ENCODE results near the gene SH3BP1.
"Not testable (repeated sequence)": the region's sequence is repeated elsewhere in the genome, so short reads cannot be mapped to it uniquely, and the experiment has no call there.

SH3BP1 gene

DNA sequence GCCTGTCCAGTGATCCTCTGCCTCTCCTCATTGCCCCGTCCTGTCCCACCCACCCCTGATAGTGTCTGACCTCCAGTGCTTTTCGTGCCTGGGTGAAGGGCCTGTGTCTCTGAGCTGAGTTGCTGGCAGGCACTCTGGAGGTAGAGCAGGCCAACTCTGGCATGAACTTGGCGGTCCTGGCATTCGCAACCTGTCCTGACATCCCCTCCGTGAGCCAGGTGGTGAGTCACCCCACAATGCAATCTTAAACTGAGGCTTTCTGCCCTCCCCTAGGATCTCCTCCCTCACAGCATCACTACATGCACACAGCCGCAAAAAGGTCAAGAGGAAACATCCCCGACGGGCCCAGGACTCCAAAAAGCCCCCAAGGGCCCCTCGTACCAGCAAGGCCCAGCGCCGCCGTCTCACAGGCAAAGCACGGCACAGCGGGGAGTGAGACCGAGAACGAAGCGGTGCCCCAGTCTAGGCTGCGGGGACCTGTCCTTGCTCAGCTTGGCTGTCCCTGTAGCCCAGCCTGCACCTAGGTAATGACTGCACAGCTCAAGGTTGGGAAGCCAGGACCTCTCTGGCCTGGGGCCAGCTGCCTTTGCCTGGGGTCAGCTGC is 51.5 kb downstream of the SH3BP1 start:
- Histone ChIP-seq H3F3A (ENCODE audit: control insufficient read depth, insufficient read depth) (peaks cover 7% of the 10 kb centered on the region; the same call in 1 of the 2 replicates), H3K4me3 (ENCODE audit: low read length) (no peak overlapping the region), H4K20me1 (ENCODE audit: control insufficient read depth, insufficient read depth, low read depth, low read length) (no peaks in the 10 kb centered on the region), H3K4me2 (ENCODE audit: low read length) (no peak overlapping the region), H3K4me1 (ENCODE audit: control insufficient read depth, low read length) (peaks cover 9% of the 10 kb centered on the region), H3K36me3 (ENCODE audit: control insufficient read depth, low read length) (peaks cover 55% of the 10 kb centered on the region), H3K27me3 (ENCODE audit: control insufficient read depth, low read length) (no peaks in the 10 kb centered on the region), H3K9me3 (ENCODE audit: control insufficient read depth, insufficient read depth, low read length) (no peaks in the 10 kb centered on the region), H3K79me2 (ENCODE audit: control insufficient read depth, low read length) (peaks cover 30% of the 10 kb centered on the region), H3K9me2 (replicated peaks; ENCODE audit: control insufficient read depth, low read length) (no peaks in the 10 kb centered on the region), H3K27ac (ENCODE audit: low read depth, low read length) (no peak overlapping the region)
- TF ChIP-seq, protein P1, sequence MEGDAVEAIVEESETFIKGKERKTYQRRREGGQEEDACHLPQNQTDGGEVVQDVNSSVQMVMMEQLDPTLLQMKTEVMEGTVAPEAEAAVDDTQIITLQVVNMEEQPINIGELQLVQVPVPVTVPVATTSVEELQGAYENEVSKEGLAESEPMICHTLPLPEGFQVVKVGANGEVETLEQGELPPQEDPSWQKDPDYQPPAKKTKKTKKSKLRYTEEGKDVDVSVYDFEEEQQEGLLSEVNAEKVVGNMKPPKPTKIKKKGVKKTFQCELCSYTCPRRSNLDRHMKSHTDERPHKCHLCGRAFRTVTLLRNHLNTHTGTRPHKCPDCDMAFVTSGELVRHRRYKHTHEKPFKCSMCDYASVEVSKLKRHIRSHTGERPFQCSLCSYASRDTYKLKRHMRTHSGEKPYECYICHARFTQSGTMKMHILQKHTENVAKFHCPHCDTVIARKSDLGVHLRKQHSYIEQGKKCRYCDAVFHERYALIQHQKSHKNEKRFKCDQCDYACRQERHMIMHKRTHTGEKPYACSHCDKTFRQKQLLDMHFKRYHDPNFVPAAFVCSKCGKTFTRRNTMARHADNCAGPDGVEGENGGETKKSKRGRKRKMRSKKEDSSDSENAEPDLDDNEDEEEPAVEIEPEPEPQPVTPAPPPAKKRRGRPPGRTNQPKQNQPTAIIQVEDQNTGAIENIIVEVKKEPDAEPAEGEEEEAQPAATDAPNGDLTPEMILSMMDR (IDR thresholded peaks at IDR 0.05; ENCODE audit: low read depth, low read length, poor library complexity, severe bottlenecking): no peak
- no peak for TF ChIP-seq EZH2phosphoT487 (IDR thresholded peaks at IDR 0.05; ENCODE audit: borderline replicate concordance, low read length)

DNA sequence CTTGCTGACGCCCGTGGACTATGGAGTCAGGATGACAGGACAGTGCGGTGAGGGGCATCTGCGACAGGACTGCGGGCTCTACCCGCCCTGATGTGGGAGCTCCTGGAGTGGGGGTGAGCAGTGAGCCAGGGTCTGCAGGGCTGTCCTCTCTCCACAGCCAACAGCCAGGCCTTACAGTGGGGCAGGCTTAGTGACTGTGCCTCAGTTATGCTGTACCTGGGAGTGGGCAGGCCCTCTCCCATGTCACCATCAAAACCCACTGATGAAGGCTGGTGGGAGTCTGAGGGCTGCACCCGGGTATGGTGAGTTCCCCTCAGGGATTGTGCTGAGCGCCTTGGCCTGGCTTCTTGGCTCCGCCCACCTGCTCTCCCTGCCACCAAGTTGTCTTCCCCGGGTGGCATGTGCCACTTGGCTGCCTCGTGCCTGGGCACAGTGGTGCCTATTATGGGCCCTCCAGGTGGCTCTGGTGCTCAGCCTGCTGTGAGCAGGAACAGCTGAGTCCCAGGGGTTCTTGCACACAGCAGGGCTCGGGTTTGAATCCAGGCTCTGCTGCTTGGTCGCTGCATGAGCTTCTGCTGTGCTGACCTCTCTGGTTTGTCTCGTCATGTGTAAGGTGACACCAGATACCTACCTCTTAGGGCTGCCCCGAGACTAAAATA is 53.3 kb downstream of the SH3BP1 start:
- Histone ChIP-seq H3K27me3 (ENCODE audit: control insufficient read depth, low read length) (no peaks in the 10 kb centered on the region), H3K27ac (ENCODE audit: low read depth, low read length) (no peak overlapping the region), H3F3A (ENCODE audit: control insufficient read depth, insufficient read depth) (peaks cover 9% of the 10 kb centered on the region; the same call in 1 of the 2 replicates), H3K4me3 (ENCODE audit: low read length) (no peak overlapping the region), H3K4me1 (ENCODE audit: control insufficient read depth, low read length) (peaks cover 15% of the 10 kb centered on the region), H3K9me2 (replicated peaks; ENCODE audit: control insufficient read depth, low read length) (no peaks in the 10 kb centered on the region), H3K79me2 (ENCODE audit: control insufficient read depth, low read length) (peaks cover 14% of the 10 kb centered on the region), H3K4me2 (ENCODE audit: low read length) (no peak overlapping the region), H3K9me3 (ENCODE audit: control insufficient read depth, insufficient read depth, low read length) (no peaks in the 10 kb centered on the region), H3K36me3 (ENCODE audit: control insufficient read depth, low read length) (peaks cover 46% of the 10 kb centered on the region), H4K20me1 (ENCODE audit: control insufficient read depth, insufficient read depth, low read depth, low read length) (no peaks in the 10 kb centered on the region)
- TF ChIP-seq EZH2phosphoT487 (IDR thresholded peaks at IDR 0.05; ENCODE audit: borderline replicate concordance, low read length): no peak
- TF ChIP-seq, protein P1 (IDR thresholded peaks at IDR 0.05; ENCODE audit: low read depth, low read length, poor library complexity, severe bottlenecking): no peak

DNA sequence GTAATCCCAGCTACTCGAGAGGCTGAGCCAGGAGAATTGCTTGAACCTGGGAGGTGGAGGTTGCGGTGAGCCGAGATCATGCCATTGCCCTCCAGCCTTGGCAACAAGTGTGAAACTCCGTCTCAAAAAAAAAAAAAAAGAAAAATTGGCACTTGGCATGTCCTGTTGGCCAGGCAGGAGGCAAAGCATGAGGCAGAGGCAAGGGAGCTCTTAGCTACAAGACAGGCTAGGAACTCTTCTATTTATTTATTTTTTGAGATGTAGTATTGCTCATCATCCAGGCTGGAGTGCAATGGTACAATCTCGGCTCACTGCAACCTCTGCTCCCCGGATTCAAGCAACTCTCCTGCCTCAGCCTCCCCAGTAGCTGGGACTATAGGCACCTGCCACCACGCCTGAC is 54.7 kb downstream of the SH3BP1 start:
- not testable (repeated sequence) for H3F3A ChIP-seq (ENCODE audit: control insufficient read depth, insufficient read depth); H3K4me2 ChIP-seq (ENCODE audit: low read length); H3K9me3 ChIP-seq (ENCODE audit: control insufficient read depth, insufficient read depth, low read length); H3K27me3 ChIP-seq (ENCODE audit: control insufficient read depth, low read length); H3K79me2 ChIP-seq (ENCODE audit: control insufficient read depth, low read length); H3K4me3 ChIP-seq (ENCODE audit: low read length); H3K9me2 ChIP-seq (replicated peaks; ENCODE audit: control insufficient read depth, low read length); H4K20me1 ChIP-seq (ENCODE audit: control insufficient read depth, insufficient read depth, low read depth, low read length); H3K27ac ChIP-seq (ENCODE audit: low read depth, low read length)
- H3K36me3 ChIP-seq (ENCODE audit: control insufficient read depth, low read length): peaks cover 32% of the 10 kb centered on the region
- H3K4me1 ChIP-seq (ENCODE audit: control insufficient read depth, low read length): peaks cover 15% of the 10 kb centered on the region

DNA sequence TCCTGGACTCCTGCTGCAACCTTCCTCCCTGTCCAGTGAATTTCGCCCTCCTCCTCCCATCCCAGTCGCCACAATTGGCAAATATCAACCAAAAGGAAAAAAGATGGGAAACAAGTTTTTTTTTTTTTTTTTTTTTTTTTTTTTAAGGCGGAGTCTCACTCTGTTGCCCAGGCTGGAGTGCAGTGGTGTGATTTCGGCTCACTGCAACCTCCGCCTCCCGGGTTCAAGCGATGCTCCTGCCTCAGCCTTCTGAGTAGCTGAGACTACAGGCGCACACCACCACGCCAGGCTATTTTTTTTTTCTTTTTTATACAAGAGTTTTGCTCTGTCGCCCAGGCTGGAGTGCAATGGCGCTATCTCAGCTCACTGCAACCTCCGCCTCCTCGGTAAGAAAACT is 56.8 kb downstream of the SH3BP1 start:
- peaks cover 15% of the 10 kb centered on the region for H3K4me1 ChIP-seq (ENCODE audit: control insufficient read depth, low read length)
- H3K79me2 ChIP-seq (ENCODE audit: control insufficient read depth, low read length); H4K20me1 ChIP-seq (ENCODE audit: control insufficient read depth, insufficient read depth, low read depth, low read length); H3F3A ChIP-seq (ENCODE audit: control insufficient read depth, insufficient read depth); H3K9me3 ChIP-seq (ENCODE audit: control insufficient read depth, insufficient read depth, low read length); H3K27ac ChIP-seq (ENCODE audit: low read depth, low read length); H3K27me3 ChIP-seq (ENCODE audit: control insufficient read depth, low read length); H3K9me2 ChIP-seq (replicated peaks; ENCODE audit: control insufficient read depth, low read length): not testable (repeated sequence)
- H3K4me2 ChIP-seq (ENCODE audit: low read length): peak overlapping the region; percentile 74
- H3K36me3 ChIP-seq (ENCODE audit: control insufficient read depth, low read length): peaks cover 15% of the 10 kb centered on the region
- H3K4me3 ChIP-seq (ENCODE audit: low read length): peak overlapping the region; percentile 55
